GM23338 (cell line): ENCODE results near the gene SMYD3.

ENCODE experiments used
- CREB1 ChIP-seq: fragments of 250-450 bp; sonication (Bioruptor Pico); IDR thresholded peaks from 2 replicates; pipeline ENCODE4 v1.5.0; 2020; ENCODE audit warnings: low read depth, mild to moderate bottlenecking, moderate library complexity
- EZH2 ChIP-seq: fragments of 200-600 bp; sonication (generic); IDR thresholded peaks from one replicate; pipeline ENCODE4 v1.8.0; 2017; ENCODE audit warnings: antibody characterized with exemption, mild to moderate bottlenecking, low read depth; ENCODE audit not compliant: unreplicated experiment
- EZH2phosphoT487 ChIP-seq: fragments of 200-600 bp; sonication (generic); IDR thresholded peaks from one replicate; pipeline ENCODE4 v1.8.1; 2018; ENCODE audit warnings: antibody characterized with exemption; ENCODE audit not compliant: unreplicated experiment
- JUNB ChIP-seq: IDR thresholded peaks from one replicate; pipeline ENCODE4 v1.6.1; 2016; ENCODE audit warnings: antibody characterized with exemption; ENCODE audit not compliant: unreplicated experiment
- NANOG ChIP-seq: IDR thresholded peaks from 2 replicates; pipeline ENCODE4 v1.6.1; 2016; ENCODE audit warnings: antibody characterized with exemption, borderline replicate concordance
- POLR2AphosphoS5 ChIP-seq: IDR thresholded peaks from 2 replicates; pipeline ENCODE4 v1.6.1; 2016; ENCODE audit warnings: antibody characterized with exemption, low read depth
- STAT1 ChIP-seq: IDR thresholded peaks from one replicate; pipeline ENCODE4 v1.6.1; 2016; ENCODE audit warnings: antibody characterized with exemption; ENCODE audit not compliant: unreplicated experiment
- ZNF114 ChIP-seq: fragments of 250-450 bp; sonication (Bioruptor Pico); IDR thresholded peaks from 2 replicates; pipeline ENCODE4 v1.5.0; 2020; ENCODE audit warnings: mild to moderate bottlenecking, moderate library complexity
- ZNF331 ChIP-seq: fragments of 250-450 bp; sonication (Bioruptor Pico); IDR thresholded peaks from 2 replicates; pipeline ENCODE4 v1.5.0; 2020; ENCODE audit warnings: low read depth, mild to moderate bottlenecking, moderate library complexity
- TF ChIP-seq, protein P1 (sequence below), 2 experiments: fragments of 200-600 bp in 1 of 2; sonication (generic) in 1 of 2; conservative IDR thresholded peaks; 2 replicates each; pipeline versions ENCODE4 v1.5.1 to v1.6.1; 2016 to 2017; ENCODE audit warnings: antibody characterized with exemption in 2 of 2, low read depth in 2 of 2, mild to moderate bottlenecking in 2 of 2, moderate library complexity in 1 of 2
- TF ChIP-seq, protein P2 (sequence below): IDR thresholded peaks from one replicate; pipeline ENCODE4 v1.6.1; 2018; ENCODE audit warnings: antibody characterized with exemption; ENCODE audit not compliant: unreplicated experiment

DNA sequence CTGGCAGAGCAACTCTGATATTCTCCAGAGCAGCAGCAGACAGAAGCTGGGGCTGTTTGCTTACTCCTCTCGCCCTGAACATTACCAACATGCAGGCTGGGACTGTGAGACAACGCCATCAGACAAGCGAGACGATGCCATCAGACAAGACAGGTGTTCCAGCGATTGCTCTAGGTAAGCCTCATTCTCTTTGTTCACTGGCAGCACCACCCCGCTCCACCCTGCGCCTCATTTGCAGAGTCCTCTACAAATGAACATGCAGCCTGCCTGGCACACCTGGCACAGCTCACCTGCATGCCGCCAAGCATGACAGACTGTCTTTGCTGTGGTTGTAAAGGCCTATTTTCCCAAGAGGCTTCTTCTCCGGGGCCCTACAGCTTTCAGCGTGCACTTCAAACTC, 346.2 kb downstream of the SMYD3 start:
- TF ChIP-seq, protein P1, sequence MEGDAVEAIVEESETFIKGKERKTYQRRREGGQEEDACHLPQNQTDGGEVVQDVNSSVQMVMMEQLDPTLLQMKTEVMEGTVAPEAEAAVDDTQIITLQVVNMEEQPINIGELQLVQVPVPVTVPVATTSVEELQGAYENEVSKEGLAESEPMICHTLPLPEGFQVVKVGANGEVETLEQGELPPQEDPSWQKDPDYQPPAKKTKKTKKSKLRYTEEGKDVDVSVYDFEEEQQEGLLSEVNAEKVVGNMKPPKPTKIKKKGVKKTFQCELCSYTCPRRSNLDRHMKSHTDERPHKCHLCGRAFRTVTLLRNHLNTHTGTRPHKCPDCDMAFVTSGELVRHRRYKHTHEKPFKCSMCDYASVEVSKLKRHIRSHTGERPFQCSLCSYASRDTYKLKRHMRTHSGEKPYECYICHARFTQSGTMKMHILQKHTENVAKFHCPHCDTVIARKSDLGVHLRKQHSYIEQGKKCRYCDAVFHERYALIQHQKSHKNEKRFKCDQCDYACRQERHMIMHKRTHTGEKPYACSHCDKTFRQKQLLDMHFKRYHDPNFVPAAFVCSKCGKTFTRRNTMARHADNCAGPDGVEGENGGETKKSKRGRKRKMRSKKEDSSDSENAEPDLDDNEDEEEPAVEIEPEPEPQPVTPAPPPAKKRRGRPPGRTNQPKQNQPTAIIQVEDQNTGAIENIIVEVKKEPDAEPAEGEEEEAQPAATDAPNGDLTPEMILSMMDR (conservative IDR thresholded peaks at IDR 0.05; ENCODE audit: low read depth in 2 of 2): no peak
- TF ChIP-seq EZH2 (no peak), ZNF114 (CRISPR knock-in tag) (no peak), POLR2AphosphoS5 (no peak), EZH2phosphoT487 (no peak), CREB1 (no peak), STAT1 (no peak), JUNB (no peak), ZNF331 (no peak), NANOG (no peak)
- TF ChIP-seq, protein P2, sequence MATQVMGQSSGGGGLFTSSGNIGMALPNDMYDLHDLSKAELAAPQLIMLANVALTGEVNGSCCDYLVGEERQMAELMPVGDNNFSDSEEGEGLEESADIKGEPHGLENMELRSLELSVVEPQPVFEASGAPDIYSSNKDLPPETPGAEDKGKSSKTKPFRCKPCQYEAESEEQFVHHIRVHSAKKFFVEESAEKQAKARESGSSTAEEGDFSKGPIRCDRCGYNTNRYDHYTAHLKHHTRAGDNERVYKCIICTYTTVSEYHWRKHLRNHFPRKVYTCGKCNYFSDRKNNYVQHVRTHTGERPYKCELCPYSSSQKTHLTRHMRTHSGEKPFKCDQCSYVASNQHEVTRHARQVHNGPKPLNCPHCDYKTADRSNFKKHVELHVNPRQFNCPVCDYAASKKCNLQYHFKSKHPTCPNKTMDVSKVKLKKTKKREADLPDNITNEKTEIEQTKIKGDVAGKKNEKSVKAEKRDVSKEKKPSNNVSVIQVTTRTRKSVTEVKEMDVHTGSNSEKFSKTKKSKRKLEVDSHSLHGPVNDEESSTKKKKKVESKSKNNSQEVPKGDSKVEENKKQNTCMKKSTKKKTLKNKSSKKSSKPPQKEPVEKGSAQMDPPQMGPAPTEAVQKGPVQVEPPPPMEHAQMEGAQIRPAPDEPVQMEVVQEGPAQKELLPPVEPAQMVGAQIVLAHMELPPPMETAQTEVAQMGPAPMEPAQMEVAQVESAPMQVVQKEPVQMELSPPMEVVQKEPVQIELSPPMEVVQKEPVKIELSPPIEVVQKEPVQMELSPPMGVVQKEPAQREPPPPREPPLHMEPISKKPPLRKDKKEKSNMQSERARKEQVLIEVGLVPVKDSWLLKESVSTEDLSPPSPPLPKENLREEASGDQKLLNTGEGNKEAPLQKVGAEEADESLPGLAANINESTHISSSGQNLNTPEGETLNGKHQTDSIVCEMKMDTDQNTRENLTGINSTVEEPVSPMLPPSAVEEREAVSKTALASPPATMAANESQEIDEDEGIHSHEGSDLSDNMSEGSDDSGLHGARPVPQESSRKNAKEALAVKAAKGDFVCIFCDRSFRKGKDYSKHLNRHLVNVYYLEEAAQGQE: no peak
